Measurements from ENCODE around the gene THSD7A. TPM values are rescaled to one million over a fixed set of nuclear protein-coding genes. Genes with fewer than 3 reads are reported as not detected.
"Not testable (repeated sequence)": the region's sequence is repeated elsewhere in the genome, so short reads cannot be mapped to it uniquely, and the experiment has no call there.

THSD7A gene
- total and polyA plus RNA-seq, 7 experiments from 2014 or later = 1.2 to 1.3 TPM; not detected in 5

GRCh38 chr7:11450281-11450680 is 381.7 kb downstream of the THSD7A start:
- H3K27ac ChIP-seq (ENCODE audit: low read depth, low read length) = no peak overlapping the region
- no peak for ATAC-seq
- ChIA-PET POLR2A (no interaction called here), CTCF (no interaction called here)
- Mint-ChIP-seq H3K27ac (no peak overlapping the region), H3K4me3 (no peak overlapping the region), H3K4me1 (no peaks in the 10 kb centered on the region), H3K36me3 (no peaks in the 10 kb centered on the region), H3K27me3 (no peaks in the 10 kb centered on the region), H3K9me3 (no peaks in the 10 kb centered on the region)
- no peaks in the 10 kb centered on the region for H3K4me1 ChIP-seq (ENCODE audit: control insufficient read depth in 2 of 2, insufficient read depth in 2 of 2, low read length in 2 of 2)
- H3K27me3 ChIP-seq (ENCODE audit: control insufficient read depth in 2 of 2, insufficient read depth in 2 of 2, low read length in 2 of 2) = peaks cover 0 to 3% of the 10 kb centered on the region in 2 donors
- H3K9me3 ChIP-seq (ENCODE audit: control insufficient read depth in 2 of 3, low read length in 3 of 3) = no peaks in the 10 kb centered on the region
- intact Hi-C loops (cut with micrococcal nuclease) = no loop called here
- H3K36me3 ChIP-seq (ENCODE audit: control insufficient read depth in 2 of 3, insufficient read depth in 3 of 3, low read length in 3 of 3) = no peaks in the 10 kb centered on the region
- H3K4me3 ChIP-seq (ENCODE audit: low read length) = no peak overlapping the region
- DNase-seq = no peak

DNA sequence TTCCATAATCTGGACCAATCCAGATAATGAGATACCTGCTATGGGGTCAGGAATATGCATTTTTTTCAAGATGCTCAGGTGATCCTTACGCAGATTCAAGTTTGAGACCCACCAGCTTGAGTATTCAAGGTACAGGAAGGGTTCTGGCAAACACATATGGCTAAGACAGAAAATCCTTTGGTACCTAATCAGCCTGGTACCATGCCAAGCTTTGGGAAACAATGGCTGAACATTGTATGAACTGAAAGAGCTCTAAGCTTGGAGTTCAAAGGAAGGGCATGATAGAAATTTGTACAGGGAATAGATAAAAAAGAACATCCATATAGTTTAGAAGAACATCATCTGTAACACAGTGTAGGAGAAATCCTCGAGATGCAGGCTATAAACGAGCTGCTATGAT is 382.7 kb downstream of the THSD7A start:
- H3K4me1 ChIP-seq (ENCODE audit: control insufficient read depth in 2 of 2, insufficient read depth in 2 of 2, low read length in 2 of 2) = no peaks in the 10 kb centered on the region
- intact Hi-C loops (cut with micrococcal nuclease) = no loop called here
- no peaks in the 10 kb centered on the region for H3K36me3 ChIP-seq (ENCODE audit: control insufficient read depth in 2 of 3, insufficient read depth in 3 of 3, low read length in 3 of 3)
- H3K4me3 ChIP-seq (ENCODE audit: low read length) = no peak overlapping the region
- no peak overlapping the region for H3K27ac ChIP-seq (ENCODE audit: low read depth, low read length)
- H3K9me3 ChIP-seq (ENCODE audit: control insufficient read depth in 2 of 3, low read length in 3 of 3) = no peaks in the 10 kb centered on the region
- H3K4me1 Mint-ChIP-seq = no peaks in the 10 kb centered on the region
- H3K36me3 Mint-ChIP-seq = no peaks in the 10 kb centered on the region
- H3K27me3 Mint-ChIP-seq = no peaks in the 10 kb centered on the region
- H3K27me3 ChIP-seq (ENCODE audit: control insufficient read depth in 2 of 2, insufficient read depth in 2 of 2, low read length in 2 of 2) = peaks cover 0 to 3% of the 10 kb centered on the region in 2 donors
- no peak overlapping the region for H3K4me3 Mint-ChIP-seq
- DNase-seq = no peak
- peaks cover 0 to 1% (median 0%) of the 10 kb centered on the region in 11 donors for H3K9me3 Mint-ChIP-seq
- ATAC-seq = no peak
- H3K27ac Mint-ChIP-seq = no peak overlapping the region
- CTCF ChIA-PET = no interaction called here
- POLR2A ChIA-PET = no interaction called here

DNA sequence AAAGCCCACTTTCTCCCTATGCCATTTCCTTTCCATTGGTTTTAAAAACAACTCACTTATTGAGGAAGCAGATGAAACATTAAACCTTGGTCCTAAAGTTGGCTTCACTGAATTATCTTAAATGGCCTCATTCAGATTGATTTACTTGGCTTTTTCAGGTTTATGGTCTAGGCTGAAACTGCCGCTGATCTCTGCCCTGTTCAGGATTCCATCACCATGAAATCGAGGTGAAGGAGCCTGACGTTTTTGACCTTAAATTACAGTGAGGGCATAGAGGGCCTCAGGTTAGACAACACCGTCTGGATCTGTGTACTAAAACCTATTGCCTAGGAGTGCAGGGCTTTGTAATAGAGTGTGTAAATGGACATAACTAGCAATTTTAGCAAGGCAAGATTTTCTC is 383.7 kb downstream of the THSD7A start:
- ChIA-PET POLR2A (no interaction called here), CTCF (no interaction called here)
- Histone ChIP-seq H3K27me3 (ENCODE audit: control insufficient read depth in 2 of 2, insufficient read depth in 2 of 2, low read length in 2 of 2) (peaks cover 0 to 3% of the 10 kb centered on the region in 2 donors), H3K36me3 (ENCODE audit: control insufficient read depth in 2 of 3, insufficient read depth in 3 of 3, low read length in 3 of 3) (no peaks in the 10 kb centered on the region), H3K27ac (ENCODE audit: low read depth, low read length) (no peak overlapping the region), H3K9me3 (ENCODE audit: control insufficient read depth in 2 of 3, low read length in 3 of 3) (no peaks in the 10 kb centered on the region), H3K4me1 (ENCODE audit: control insufficient read depth in 2 of 2, insufficient read depth in 2 of 2, low read length in 2 of 2) (no peaks in the 10 kb centered on the region), H3K4me3 (ENCODE audit: low read length) (no peak overlapping the region)
- DNase-seq (no peak), ATAC-seq (no peak)
- intact Hi-C loops (cut with micrococcal nuclease) = no loop called here
- H3K4me1 Mint-ChIP-seq = no peaks in the 10 kb centered on the region
- no peaks in the 10 kb centered on the region for H3K36me3 Mint-ChIP-seq
- no peak overlapping the region for H3K27ac Mint-ChIP-seq
- H3K9me3 Mint-ChIP-seq = peaks cover 0 to 1% (median 0%) of the 10 kb centered on the region in 11 donors
- H3K4me3 Mint-ChIP-seq = no peak overlapping the region
- H3K27me3 Mint-ChIP-seq = no peaks in the 10 kb centered on the region

DNA sequence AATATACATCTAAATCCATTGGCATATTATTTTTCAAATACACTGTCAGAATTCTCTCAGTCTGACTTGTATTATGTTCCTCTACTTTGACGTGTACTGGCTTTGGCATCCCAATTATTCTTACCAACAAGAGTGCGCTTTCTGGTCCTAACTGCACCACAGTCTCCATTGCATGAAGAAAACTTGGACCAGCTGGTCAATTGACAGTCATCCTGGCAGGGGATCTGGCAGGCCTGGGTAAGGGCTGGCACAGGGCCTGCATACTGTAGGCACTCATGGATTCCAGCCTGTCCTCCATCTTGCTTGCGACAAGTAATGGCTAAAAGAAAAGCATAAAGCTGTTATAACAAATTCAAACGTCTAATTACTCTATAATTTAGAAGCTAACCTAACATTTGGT is 384.9 kb downstream of the THSD7A start:
- ATAC-seq (no peak), DNase-seq (no peak)
- Mint-ChIP-seq H3K4me1 (no peaks in the 10 kb centered on the region), H3K27ac (no peak overlapping the region), H3K9me3 (peaks cover 0 to 1% (median 0%) of the 10 kb centered on the region in 11 donors), H3K4me3 (no peak overlapping the region), H3K36me3 (no peaks in the 10 kb centered on the region), H3K27me3 (no peaks in the 10 kb centered on the region)
- POLR2A ChIA-PET = no interaction called here
- no peak overlapping the region for H3K27ac ChIP-seq (ENCODE audit: low read depth, low read length)
- H3K9me3 ChIP-seq (ENCODE audit: control insufficient read depth in 2 of 3, low read length in 3 of 3) = no peaks in the 10 kb centered on the region
- no peaks in the 10 kb centered on the region for H3K4me1 ChIP-seq (ENCODE audit: control insufficient read depth in 2 of 2, insufficient read depth in 2 of 2, low read length in 2 of 2)
- peaks cover 0 to 3% of the 10 kb centered on the region in 2 donors for H3K27me3 ChIP-seq (ENCODE audit: control insufficient read depth in 2 of 2, insufficient read depth in 2 of 2, low read length in 2 of 2)
- intact Hi-C loops (cut with micrococcal nuclease) = no loop called here
- CTCF ChIA-PET = no interaction called here
- no peak overlapping the region for H3K4me3 ChIP-seq (ENCODE audit: low read length)
- H3K36me3 ChIP-seq (ENCODE audit: control insufficient read depth in 2 of 3, insufficient read depth in 3 of 3, low read length in 3 of 3) = no peaks in the 10 kb centered on the region

DNA sequence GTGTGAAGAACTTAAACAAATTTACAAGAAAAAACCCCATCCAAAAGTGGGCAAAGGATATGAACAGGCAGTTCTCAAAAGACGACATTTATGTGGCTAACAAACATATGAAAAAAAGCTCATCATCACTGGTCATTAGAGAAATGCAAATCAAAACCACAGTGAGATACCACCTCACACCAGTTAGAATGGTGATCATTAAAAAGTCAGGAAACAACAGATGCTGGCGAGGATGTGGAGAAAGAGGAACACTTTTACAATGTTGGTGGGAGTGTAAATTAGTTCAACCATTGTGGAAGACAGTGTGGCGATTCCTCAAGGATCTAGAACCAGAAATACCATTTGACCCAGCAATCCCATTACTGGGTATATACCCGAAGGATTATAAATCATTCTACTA is 388.1 kb downstream of the THSD7A start:
- H3K4me3 Mint-ChIP-seq; H3K27ac Mint-ChIP-seq; H3K4me1 Mint-ChIP-seq; H3K4me1 ChIP-seq (ENCODE audit: control insufficient read depth in 2 of 2, insufficient read depth in 2 of 2, low read length in 2 of 2); H3K27me3 Mint-ChIP-seq; DNase-seq; H3K27ac ChIP-seq (ENCODE audit: low read depth, low read length); intact Hi-C loops (cut with micrococcal nuclease); H3K36me3 Mint-ChIP-seq; H3K9me3 Mint-ChIP-seq; CTCF ChIA-PET; ATAC-seq; H3K27me3 ChIP-seq (ENCODE audit: control insufficient read depth in 2 of 2, insufficient read depth in 2 of 2, low read length in 2 of 2); H3K9me3 ChIP-seq (ENCODE audit: control insufficient read depth in 2 of 3, low read length in 3 of 3); H3K36me3 ChIP-seq (ENCODE audit: control insufficient read depth in 2 of 3, insufficient read depth in 3 of 3, low read length in 3 of 3); POLR2A ChIA-PET; H3K4me3 ChIP-seq (ENCODE audit: low read length): not testable (repeated sequence)

DNA sequence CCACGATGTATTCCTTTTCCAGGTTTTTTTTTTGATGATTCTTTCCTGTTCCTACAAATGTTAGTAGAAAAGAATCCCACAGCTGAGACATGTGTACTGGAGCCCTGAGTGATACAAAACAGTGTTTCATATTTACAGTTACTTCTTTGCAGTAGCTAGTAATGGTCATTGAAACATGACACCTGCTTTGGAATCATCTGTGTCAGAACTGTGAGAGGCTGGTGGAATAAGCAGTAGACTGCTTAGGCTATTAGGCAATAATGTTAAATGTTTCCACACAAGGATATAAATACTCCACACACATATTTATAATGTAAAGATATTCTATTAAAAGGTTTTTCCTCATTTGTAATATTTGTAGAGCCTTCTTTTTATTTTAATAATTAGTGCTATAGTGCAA is 394.0 kb downstream of the THSD7A start:
- Histone ChIP-seq H3K4me3 (ENCODE audit: low read length) (no peak overlapping the region), H3K4me1 (ENCODE audit: control insufficient read depth in 2 of 2, insufficient read depth in 2 of 2, low read length in 2 of 2) (no peaks in the 10 kb centered on the region), H3K27me3 (ENCODE audit: control insufficient read depth in 2 of 2, insufficient read depth in 2 of 2, low read length in 2 of 2) (no peaks in the 10 kb centered on the region), H3K27ac (ENCODE audit: low read depth, low read length) (no peak overlapping the region), H3K9me3 (ENCODE audit: control insufficient read depth in 2 of 3, low read length in 3 of 3) (no peaks in the 10 kb centered on the region), H3K36me3 (ENCODE audit: control insufficient read depth in 2 of 3, insufficient read depth in 3 of 3, low read length in 3 of 3) (no peaks in the 10 kb centered on the region)
- intact Hi-C loops (cut with micrococcal nuclease) = no loop called here
- H3K4me1 Mint-ChIP-seq = no peaks in the 10 kb centered on the region
- H3K27ac Mint-ChIP-seq = no peak overlapping the region
- CTCF ChIA-PET = no interaction called here
- POLR2A ChIA-PET = no interaction called here
- DNase-seq (no peak), ATAC-seq (no peak)
- H3K36me3 Mint-ChIP-seq = no peaks in the 10 kb centered on the region
- no peak overlapping the region for H3K4me3 Mint-ChIP-seq
- H3K27me3 Mint-ChIP-seq = peaks cover 0 to 9% (median 0%) of the 10 kb centered on the region in 5 donors
- peaks cover 0 to 5% (median 0%) of the 10 kb centered on the region in 11 donors for H3K9me3 Mint-ChIP-seq

DNA sequence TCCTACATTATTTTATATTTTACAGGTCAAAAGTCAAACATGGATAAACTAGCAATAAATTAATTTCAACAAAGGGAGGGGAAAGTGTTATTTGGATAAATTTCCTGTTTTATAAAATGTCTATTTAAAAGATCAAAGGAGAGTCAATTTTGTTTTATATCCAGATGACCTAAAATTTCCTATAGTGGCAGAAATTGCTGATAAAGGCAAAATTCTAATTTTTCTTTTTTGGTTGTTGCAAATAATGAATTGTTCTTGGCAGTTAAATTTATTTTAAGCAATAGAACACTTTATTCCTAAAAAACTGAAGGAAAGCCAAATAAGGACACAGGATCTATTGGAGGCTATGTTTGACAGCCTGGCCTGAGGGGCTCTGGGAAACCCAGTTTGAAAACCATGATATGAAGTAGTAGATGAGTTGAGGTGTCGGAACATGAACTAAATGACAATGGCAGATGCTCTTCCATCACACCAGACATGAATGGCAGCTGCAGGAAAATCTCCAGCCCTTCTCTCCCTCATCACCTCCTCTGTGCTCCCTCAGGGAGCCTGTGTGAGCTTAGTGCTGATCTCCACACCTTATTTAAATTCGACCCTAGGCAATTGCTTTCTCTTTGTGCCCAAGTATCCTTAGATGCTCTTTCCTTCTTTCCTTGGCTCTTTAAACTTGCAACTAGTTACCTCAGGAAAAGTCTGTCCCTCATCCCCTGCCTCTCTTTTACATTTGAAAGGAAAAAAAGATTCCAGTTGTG is 395.0 kb downstream of the THSD7A start:
- H3K27ac ChIP-seq (ENCODE audit: low read depth, low read length) = no peak overlapping the region
- ChIA-PET POLR2A (no interaction called here), CTCF (no interaction called here)
- Mint-ChIP-seq H3K36me3 (no peaks in the 10 kb centered on the region), H3K4me1 (no peaks in the 10 kb centered on the region), H3K4me3 (no peak overlapping the region), H3K27me3 (peaks cover 0 to 9% (median 4%) of the 10 kb centered on the region in 5 donors), H3K9me3 (peaks cover 0 to 5% (median 0%) of the 10 kb centered on the region in 11 donors), H3K27ac (no peak overlapping the region)
- no peaks in the 10 kb centered on the region for H3K36me3 ChIP-seq (ENCODE audit: control insufficient read depth in 2 of 3, insufficient read depth in 3 of 3, low read length in 3 of 3)
- H3K4me1 ChIP-seq (ENCODE audit: control insufficient read depth in 2 of 2, insufficient read depth in 2 of 2, low read length in 2 of 2) = no peaks in the 10 kb centered on the region
- H3K9me3 ChIP-seq (ENCODE audit: control insufficient read depth in 2 of 3, low read length in 3 of 3) = no peaks in the 10 kb centered on the region
- H3K4me3 ChIP-seq (ENCODE audit: low read length) = no peak overlapping the region
- ATAC-seq (no peak), DNase-seq (no peak)
- no peaks in the 10 kb centered on the region for H3K27me3 ChIP-seq (ENCODE audit: control insufficient read depth in 2 of 2, insufficient read depth in 2 of 2, low read length in 2 of 2)
- intact Hi-C loops (cut with micrococcal nuclease) = no loop called here
